ENCODE results near the gene UBE2U. TPM values are rescaled to one million over a fixed set of nuclear protein-coding genes. Genes with fewer than 3 reads are reported as not detected.

UBE2U gene
- total RNA-seq, 1 donor from 2014 or later = not detected

- peaks cover 1% of the 10 kb centered on the region for H3K36me3 Mint-ChIP-seq
These were observed 15.8 kb upstream of the UBE2U start for GRCh38 chr1:64187646-64188045.

GRCh38 chr1:64192290-64192689 lies 11.1 kb upstream of the UBE2U start:
- H3K27ac Mint-ChIP-seq = no peak overlapping the region
- H3K4me3 Mint-ChIP-seq = no peak overlapping the region
- H3K9me3 Mint-ChIP-seq = no peaks in the 10 kb centered on the region
- TF ChIP-seq CTCF (IDR thresholded peaks at IDR 0.05; ENCODE audit: unreplicated experiment) = no peak
- DNase-seq (ENCODE audit: low spot score in 2 of 2, unreplicated experiment in 2 of 2) = no peak
- no peaks in the 10 kb centered on the region for H3K27me3 Mint-ChIP-seq (ENCODE audit: low read depth)
- no peaks in the 10 kb centered on the region for H3K36me3 Mint-ChIP-seq
- H3K4me1 Mint-ChIP-seq = peaks cover 34% of the 10 kb centered on the region

More at GRCh38 chr1:64187646-64188045, 15.8 kb upstream of the UBE2U start:
- no peak for DNase-seq (ENCODE audit: low spot score in 2 of 2, unreplicated experiment in 2 of 2)
- H3K27me3 Mint-ChIP-seq (ENCODE audit: low read depth) = no peaks in the 10 kb centered on the region
- H3K4me3 Mint-ChIP-seq = no peak overlapping the region
- no peak for TF ChIP-seq CTCF (IDR thresholded peaks at IDR 0.05; ENCODE audit: unreplicated experiment)
- H3K9me3 Mint-ChIP-seq = no peaks in the 10 kb centered on the region
- H3K4me1 Mint-ChIP-seq = peaks cover 16% of the 10 kb centered on the region
- H3K27ac Mint-ChIP-seq = no peak overlapping the region

- H3K27ac Mint-ChIP-seq = peak overlapping the region; percentile 87
- no peak for DNase-seq (ENCODE audit: low spot score in 2 of 2, unreplicated experiment in 2 of 2)
- H3K9me3 Mint-ChIP-seq = no peaks in the 10 kb centered on the region
These were observed 9.0 kb upstream of the UBE2U start for GRCh38 chr1:64194168-64195080.

GRCh38 chr1:64195081-64195395 lies 8.4 kb upstream of the UBE2U start:
- no peaks in the 10 kb centered on the region for H3K36me3 Mint-ChIP-seq
- no peak for DNase-seq (ENCODE audit: low spot score in 2 of 2, unreplicated experiment in 2 of 2)
- no peaks in the 10 kb centered on the region for H3K27me3 Mint-ChIP-seq (ENCODE audit: low read depth)
- peaks cover 36% of the 10 kb centered on the region for H3K4me1 Mint-ChIP-seq
- H3K27ac Mint-ChIP-seq = peak overlapping the region; percentile 87
- TF ChIP-seq CTCF (IDR thresholded peaks at IDR 0.05; ENCODE audit: unreplicated experiment) = no peak
- H3K4me3 Mint-ChIP-seq = no peak overlapping the region
- no peaks in the 10 kb centered on the region for H3K9me3 Mint-ChIP-seq

More at GRCh38 chr1:64194168-64195080, 9.0 kb upstream of the UBE2U start:
- H3K27me3 Mint-ChIP-seq (ENCODE audit: low read depth) = no peaks in the 10 kb centered on the region
- TF ChIP-seq CTCF (IDR thresholded peaks at IDR 0.05; ENCODE audit: unreplicated experiment) = no peak
- peaks cover 36% of the 10 kb centered on the region for H3K4me1 Mint-ChIP-seq
- no peaks in the 10 kb centered on the region for H3K36me3 Mint-ChIP-seq
- H3K4me3 Mint-ChIP-seq = no peak overlapping the region

- no peak for DNase-seq (ENCODE audit: low spot score in 2 of 2, unreplicated experiment in 2 of 2)
- H3K4me3 Mint-ChIP-seq = no peak overlapping the region
- TF ChIP-seq CTCF (IDR thresholded peaks at IDR 0.05; ENCODE audit: unreplicated experiment) = no peak
- H3K4me1 Mint-ChIP-seq = peaks cover 36% of the 10 kb centered on the region
- no peaks in the 10 kb centered on the region for H3K27me3 Mint-ChIP-seq (ENCODE audit: low read depth)
- H3K27ac Mint-ChIP-seq = peak overlapping the region; percentile 49
- no peaks in the 10 kb centered on the region for H3K36me3 Mint-ChIP-seq
- H3K9me3 Mint-ChIP-seq = no peaks in the 10 kb centered on the region
These were observed 7.2 kb upstream of the UBE2U start for GRCh38 chr1:64196074-64196870.
